PC-3 (cell line): Measurements from ENCODE around the gene EMP3. TPM values are rescaled to one million over a fixed set of nuclear protein-coding genes. Genes with fewer than 3 reads are reported as not detected.

Experiments
- ATAC-seq: fragments of 200-7000 bp; cut with Tn5 transposase; 2 replicates; pipeline ENCODE4 v1.9.1; 2020; ENCODE audit warnings: mild to moderate bottlenecking, moderate library complexity
- BruUV-seq: library from RNA; stranded (reverse); fragments of 400-500 nt; replicated peaks from 2 replicates; lab custom pipeline; 2021; lab: Mats Ljungman, UMichigan
- CTCF ChIA-PET: fragments of 300-600 bp; sonication (Branson Sonifier 250); formaldehyde crosslinking; loops from one replicate; lab custom pipeline; 2022; ENCODE audit warnings: antibody characterized with exemption; lab: Charles Lee
- POLR2A ChIA-PET: fragments of 300-600 bp; sonication (Branson Sonifier 250); formaldehyde crosslinking; loops from one replicate; lab custom pipeline; 2022; ENCODE audit warnings: antibody characterized with exemption; ENCODE audit not compliant: unreplicated experiment; lab: Charles Lee
- DNase-seq: peaks from one replicate; pipeline ENCODE4 v3.0.0-alpha.2; 2015
- H2AFZ ChIP-seq: fragments of 300-600 bp; sonication (generic); 2 replicates; pipeline ENCODE4 v1.6.0; 2016; ENCODE audit warnings: antibody characterized with exemption, low read length
- H3F3A ChIP-seq: fragments of 300-600 bp; sonication (generic); one replicate; pipeline ENCODE4 v1.6.0; 2017; ENCODE audit warnings: antibody characterized with exemption, low read length, control low read depth, mild to moderate bottlenecking; ENCODE audit not compliant: unreplicated experiment
- H3K27ac ChIP-seq: fragments of 300-600 bp; sonication (generic); 2 replicates; pipeline ENCODE4 v1.5.1; 2016; ENCODE audit warnings: mild to moderate bottlenecking, low read length
- H3K27me3 ChIP-seq: fragments of 300-600 bp; sonication (generic); 2 replicates; pipeline ENCODE4 v1.6.1; 2016; ENCODE audit warnings: low read length, mixed read lengths
- H3K36me3 ChIP-seq: fragments of 300-600 bp; sonication (generic); 2 replicates; pipeline ENCODE4 v1.6.1; 2016; ENCODE audit warnings: low read depth, mixed run types, low read length, mixed read lengths
- H3K4me1 ChIP-seq: fragments of 300-600 bp; sonication (generic); 2 replicates; pipeline ENCODE4 v1.5.1; 2016; ENCODE audit warnings: low read length; ENCODE audit not compliant: insufficient read depth
- H3K4me2 ChIP-seq: fragments of 300-600 bp; sonication (generic); 2 replicates; pipeline ENCODE4 v1.6.0; 2016; ENCODE audit warnings: low read length
- H3K4me3 ChIP-seq: fragments of 300-600 bp; sonication (generic); 2 replicates; pipeline ENCODE4 v1.5.1; 2016; ENCODE audit warnings: mild to moderate bottlenecking, low read length, mixed read lengths
- H3K79me2 ChIP-seq: fragments of 300-600 bp; sonication (generic); 2 replicates; pipeline ENCODE4 v1.6.1; 2017; ENCODE audit warnings: low read length, mixed read lengths
- H3K9ac ChIP-seq: fragments of 300-600 bp; sonication (generic); 2 replicates; pipeline ENCODE4 v1.6.0; 2016; ENCODE audit warnings: mild to moderate bottlenecking, low read length
- H3K9me2 ChIP-seq: fragments of 300-600 bp; sonication (generic); replicated peaks from 2 replicates; pipeline ENCODE4 v1.6.1; 2016; ENCODE audit warnings: mixed run types, low read length, mixed read lengths
- H3K9me3 ChIP-seq: fragments of 300-600 bp; sonication (generic); 2 replicates; pipeline ENCODE4 v1.6.1; 2016; ENCODE audit warnings: low read length, mixed read lengths
- H4K20me1 ChIP-seq: fragments of 300-600 bp; sonication (generic); 2 replicates; pipeline ENCODE4 v1.6.1; 2016; ENCODE audit warnings: low read length, mixed read lengths
- EZH2 ChIP-seq: fragments of 300-600 bp; sonication (generic); IDR thresholded peaks from one replicate; pipeline ENCODE4 v1.6.1; 2017; ENCODE audit warnings: antibody characterized with exemption, mild to moderate bottlenecking, low read length; ENCODE audit not compliant: unreplicated experiment
- EZH2phosphoT487 ChIP-seq: fragments of 300-600 bp; sonication (generic); IDR thresholded peaks from 2 replicates; pipeline ENCODE4 v1.6.1; 2018; ENCODE audit warnings: mild to moderate bottlenecking, antibody characterized with exemption, low read length, borderline replicate concordance
- intact Hi-C: fragments of 100-400 bp; cut with micrococcal nuclease; formaldehyde crosslinking; loops from 2 replicates; pipeline ENCODE4 v1.9.0; 2023
- total RNA-seq: library from RNA; depleted of rRNA; stranded (reverse); fragments of >200 nt; gene quantifications from 2 replicates; pipeline ENCODE4 v1.2.3, GENCODE V29; 2014
- TF ChIP-seq, protein P1 (sequence below): fragments of 300-600 bp; sonication (generic); conservative IDR thresholded peaks from 2 replicates; pipeline ENCODE4 v1.5.1; 2017; ENCODE audit warnings: antibody characterized with exemption, low read depth, mild to moderate bottlenecking, low read length

The EMP3 gene
- total RNA-seq, 1 experiment from 2014 or later = 31.9 TPM

- no TSS peak for BruUV-seq
- Histone ChIP-seq H3K36me3 (no peaks in the 10 kb centered on the region), H3K9ac (peak overlapping the region; percentile 35), H3F3A (no peaks in the 10 kb centered on the region), H3K4me3 (peak overlapping the region; percentile 69), H3K9me2 (no peaks in the 10 kb centered on the region), H3K9me3 (no peaks in the 10 kb centered on the region), H3K4me2 (peak overlapping the region; percentile 90), H4K20me1 (no peaks in the 10 kb centered on the region), H3K79me2 (no peaks in the 10 kb centered on the region), H3K27me3 (no peaks in the 10 kb centered on the region), H3K27ac (peak overlapping the region; percentile 28), H3K4me1 (peaks cover 13% of the 10 kb centered on the region), H2AFZ (peak overlapping the region; percentile 70)
- POLR2A ChIA-PET = interaction anchor here (0.6 to 1.4 kb wide), 4 partner anchors 8 to 31 kb away, joined by 3 to 11 read pairs (median 4); partner anchors contain the start of genes SYNGR4 and TMEM143
- ATAC-seq (peak; percentile 70), DNase-seq (peak; percentile 97)
- TF ChIP-seq, protein P1, sequence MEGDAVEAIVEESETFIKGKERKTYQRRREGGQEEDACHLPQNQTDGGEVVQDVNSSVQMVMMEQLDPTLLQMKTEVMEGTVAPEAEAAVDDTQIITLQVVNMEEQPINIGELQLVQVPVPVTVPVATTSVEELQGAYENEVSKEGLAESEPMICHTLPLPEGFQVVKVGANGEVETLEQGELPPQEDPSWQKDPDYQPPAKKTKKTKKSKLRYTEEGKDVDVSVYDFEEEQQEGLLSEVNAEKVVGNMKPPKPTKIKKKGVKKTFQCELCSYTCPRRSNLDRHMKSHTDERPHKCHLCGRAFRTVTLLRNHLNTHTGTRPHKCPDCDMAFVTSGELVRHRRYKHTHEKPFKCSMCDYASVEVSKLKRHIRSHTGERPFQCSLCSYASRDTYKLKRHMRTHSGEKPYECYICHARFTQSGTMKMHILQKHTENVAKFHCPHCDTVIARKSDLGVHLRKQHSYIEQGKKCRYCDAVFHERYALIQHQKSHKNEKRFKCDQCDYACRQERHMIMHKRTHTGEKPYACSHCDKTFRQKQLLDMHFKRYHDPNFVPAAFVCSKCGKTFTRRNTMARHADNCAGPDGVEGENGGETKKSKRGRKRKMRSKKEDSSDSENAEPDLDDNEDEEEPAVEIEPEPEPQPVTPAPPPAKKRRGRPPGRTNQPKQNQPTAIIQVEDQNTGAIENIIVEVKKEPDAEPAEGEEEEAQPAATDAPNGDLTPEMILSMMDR = no peak
- TF ChIP-seq EZH2phosphoT487 (no peak), EZH2 (no peak)
- intact Hi-C loops = loop anchor here (1.0 to 2.0 kb wide), 2 partner anchors 12 to 66 kb away; a partner anchor contains a TSS
- CTCF ChIA-PET = interaction anchor here (0.5 to 2.6 kb wide), 9 partner anchors 8 to 373 kb away, joined by 3 to 38 read pairs (median 5); partner anchors contain the start of gene KDELR1
These were observed 7.5 kb downstream of the EMP3 start for GRCh38 chr19:48332662-48333466.

GRCh38 chr19:48333467-48334384 lies 8.4 kb downstream of the EMP3 start:
- Histone ChIP-seq H3K9me2 (no peaks in the 10 kb centered on the region), H2AFZ (peak overlapping the region; percentile 91), H3K79me2 (no peaks in the 10 kb centered on the region), H3F3A (no peaks in the 10 kb centered on the region), H3K27me3 (no peaks in the 10 kb centered on the region), H3K9me3 (no peaks in the 10 kb centered on the region), H3K27ac (peak overlapping the region; percentile 28), H3K36me3 (no peaks in the 10 kb centered on the region), H3K4me2 (peak overlapping the region; percentile 90), H3K9ac (peak overlapping the region; percentile 71), H4K20me1 (no peaks in the 10 kb centered on the region), H3K4me3 (peak overlapping the region; percentile 69), H3K4me1 (peaks cover 13% of the 10 kb centered on the region)
- ATAC-seq = peak; percentile 78
- ChIA-PET POLR2A (interaction anchor here (0.6 to 1.4 kb wide), 4 partner anchors 7 to 65 kb away, joined by 4 to 11 read pairs (median 4); a partner anchor contains a TSS), CTCF (interaction anchor here (0.8 to 2.6 kb wide), 8 partner anchors 7 to 58 kb away, joined by 3 to 38 read pairs (median 6); partner anchors contain the start of gene KDELR1)
- intact Hi-C loops = loop anchor here (1.0 to 2.0 kb wide), 2 partner anchors 12 to 67 kb away; a partner anchor contains a TSS
- TF ChIP-seq, protein P1 = peak; percentile 81
- TF ChIP-seq EZH2 = no peak
- no TSS peak for BruUV-seq
- peak; percentile 91 for DNase-seq
